Measurements from ENCODE around the gene TJP2. TPM values are rescaled to one million over a fixed set of nuclear protein-coding genes. Genes with fewer than 3 reads are reported as not detected.

Gene TJP2
- total RNA-seq, 1 donor from 2014 or later = 39.6 TPM

DNA sequence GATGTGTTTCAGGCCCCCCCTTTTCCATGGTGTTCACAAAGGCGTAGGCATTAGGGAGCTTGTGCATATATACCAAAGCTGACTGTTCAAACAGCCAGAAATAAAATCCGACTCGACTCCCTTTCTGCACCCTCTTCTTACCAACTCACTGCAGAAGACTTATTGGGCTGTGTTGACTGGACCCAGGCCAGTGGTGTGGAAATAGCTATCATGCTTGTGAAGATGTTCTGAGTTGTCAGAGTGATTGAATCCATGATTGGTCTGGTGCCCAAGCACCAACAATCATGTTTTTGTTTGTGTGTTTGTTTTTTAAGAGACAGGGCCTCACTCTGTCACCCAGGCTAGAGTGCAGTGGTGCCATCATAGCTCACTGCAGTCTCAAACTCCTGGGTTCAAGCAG lies 21.6 kb downstream of the TJP2 start:
- DNase-seq (ENCODE audit: low read depth) = no peak
- FAIRE-seq = no peak
- Histone ChIP-seq H3K27me3 (ENCODE audit: insufficient read depth, low read length) (no peaks in the 10 kb centered on the region), H3K9me3 (ENCODE audit: insufficient read depth, low read depth, low read length) (no peaks in the 10 kb centered on the region), H2AFZ (ENCODE audit: low read depth, low read length) (no peak overlapping the region), H3K9ac (ENCODE audit: low read length) (no peak overlapping the region), H3K27ac (ENCODE audit: low read depth, low read length) (no peak overlapping the region), H4K20me1 (ENCODE audit: insufficient read depth, low read length) (peaks cover 54% of the 10 kb centered on the region), H3K79me2 (ENCODE audit: insufficient read depth, low read length) (peaks cover 69% of the 10 kb centered on the region), H3K36me3 (ENCODE audit: insufficient read depth, low read length) (no peaks in the 10 kb centered on the region), H3K4me1 (ENCODE audit: insufficient read depth, low read length) (peaks cover 7% of the 10 kb centered on the region), H3K4me3 (ENCODE audit: insufficient read depth, low read depth, low read length) (no peak overlapping the region), H3K4me2 (ENCODE audit: low read length) (no peak overlapping the region)
- TF ChIP-seq, protein P1, sequence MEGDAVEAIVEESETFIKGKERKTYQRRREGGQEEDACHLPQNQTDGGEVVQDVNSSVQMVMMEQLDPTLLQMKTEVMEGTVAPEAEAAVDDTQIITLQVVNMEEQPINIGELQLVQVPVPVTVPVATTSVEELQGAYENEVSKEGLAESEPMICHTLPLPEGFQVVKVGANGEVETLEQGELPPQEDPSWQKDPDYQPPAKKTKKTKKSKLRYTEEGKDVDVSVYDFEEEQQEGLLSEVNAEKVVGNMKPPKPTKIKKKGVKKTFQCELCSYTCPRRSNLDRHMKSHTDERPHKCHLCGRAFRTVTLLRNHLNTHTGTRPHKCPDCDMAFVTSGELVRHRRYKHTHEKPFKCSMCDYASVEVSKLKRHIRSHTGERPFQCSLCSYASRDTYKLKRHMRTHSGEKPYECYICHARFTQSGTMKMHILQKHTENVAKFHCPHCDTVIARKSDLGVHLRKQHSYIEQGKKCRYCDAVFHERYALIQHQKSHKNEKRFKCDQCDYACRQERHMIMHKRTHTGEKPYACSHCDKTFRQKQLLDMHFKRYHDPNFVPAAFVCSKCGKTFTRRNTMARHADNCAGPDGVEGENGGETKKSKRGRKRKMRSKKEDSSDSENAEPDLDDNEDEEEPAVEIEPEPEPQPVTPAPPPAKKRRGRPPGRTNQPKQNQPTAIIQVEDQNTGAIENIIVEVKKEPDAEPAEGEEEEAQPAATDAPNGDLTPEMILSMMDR (IDR thresholded peaks at IDR 0.05; ENCODE audit: insufficient read depth, low read depth, low read length) = no peak
- TF ChIP-seq EZH2 (IDR thresholded peaks at IDR 0.05; ENCODE audit: insufficient read depth, low read length) = no peak
- H3K27ac Mint-ChIP-seq (ENCODE audit: unreplicated experiment) = no peak overlapping the region
- peaks cover 15% of the 10 kb centered on the region for H3K4me1 Mint-ChIP-seq (ENCODE audit: low read depth, unreplicated experiment)
- H3K27me3 Mint-ChIP-seq (ENCODE audit: low read depth, unreplicated experiment) = no peaks in the 10 kb centered on the region
- H3K4me3 Mint-ChIP-seq (ENCODE audit: unreplicated experiment) = no peak overlapping the region
- H3K9me3 Mint-ChIP-seq (ENCODE audit: unreplicated experiment) = no peaks in the 10 kb centered on the region
- H3K36me3 Mint-ChIP-seq (ENCODE audit: low read depth, unreplicated experiment) = no peaks in the 10 kb centered on the region

DNA sequence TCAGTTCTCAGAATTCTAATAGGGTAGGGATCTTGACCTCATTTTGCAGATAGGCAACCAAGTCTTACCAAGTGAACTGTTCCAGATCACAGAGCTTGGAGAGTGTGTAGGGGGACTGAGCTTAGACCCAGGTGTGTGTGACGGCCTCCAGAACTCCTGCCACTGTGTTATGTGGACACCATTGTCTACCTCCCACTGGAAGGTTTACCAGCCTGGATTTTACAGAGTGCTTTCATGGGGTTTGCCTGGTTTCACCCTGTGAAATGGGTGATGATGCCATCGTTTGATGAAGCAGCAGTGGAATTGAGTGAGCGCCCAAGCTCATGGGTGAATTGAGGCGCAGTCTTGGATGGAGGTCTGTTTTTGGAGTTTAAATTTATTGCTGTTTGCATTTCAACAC lies 23.6 kb downstream of the TJP2 start:
- H3K27ac Mint-ChIP-seq (ENCODE audit: unreplicated experiment) = no peak overlapping the region
- H2AFZ ChIP-seq (ENCODE audit: low read depth, low read length) = no peak overlapping the region
- H3K79me2 ChIP-seq (ENCODE audit: insufficient read depth, low read length) = peaks cover 71% of the 10 kb centered on the region
- H3K27ac ChIP-seq (ENCODE audit: low read depth, low read length) = no peak overlapping the region
- H3K4me1 ChIP-seq (ENCODE audit: insufficient read depth, low read length) = peaks cover 7% of the 10 kb centered on the region
- peaks cover 56% of the 10 kb centered on the region for H4K20me1 ChIP-seq (ENCODE audit: insufficient read depth, low read length)
- H3K4me2 ChIP-seq (ENCODE audit: low read length) = no peak overlapping the region
- no peaks in the 10 kb centered on the region for H3K9me3 Mint-ChIP-seq (ENCODE audit: unreplicated experiment)
- TF ChIP-seq, protein P1 (IDR thresholded peaks at IDR 0.05; ENCODE audit: insufficient read depth, low read depth, low read length) = no peak
- no peak for TF ChIP-seq EZH2 (IDR thresholded peaks at IDR 0.05; ENCODE audit: insufficient read depth, low read length)
- no peaks in the 10 kb centered on the region for H3K36me3 ChIP-seq (ENCODE audit: insufficient read depth, low read length)
- H3K9me3 ChIP-seq (ENCODE audit: insufficient read depth, low read depth, low read length) = no peaks in the 10 kb centered on the region
- no peak for DNase-seq (ENCODE audit: low read depth)
- no peaks in the 10 kb centered on the region for H3K27me3 Mint-ChIP-seq (ENCODE audit: low read depth, unreplicated experiment)
- FAIRE-seq = no peak
- H3K4me1 Mint-ChIP-seq (ENCODE audit: low read depth, unreplicated experiment) = peaks cover 11% of the 10 kb centered on the region
- H3K9ac ChIP-seq (ENCODE audit: low read length) = no peak overlapping the region
- no peak overlapping the region for H3K4me3 ChIP-seq (ENCODE audit: insufficient read depth, low read depth, low read length)
- no peaks in the 10 kb centered on the region for H3K27me3 ChIP-seq (ENCODE audit: insufficient read depth, low read length)
- H3K4me3 Mint-ChIP-seq (ENCODE audit: unreplicated experiment) = no peak overlapping the region
- H3K36me3 Mint-ChIP-seq (ENCODE audit: low read depth, unreplicated experiment) = no peaks in the 10 kb centered on the region

DNA sequence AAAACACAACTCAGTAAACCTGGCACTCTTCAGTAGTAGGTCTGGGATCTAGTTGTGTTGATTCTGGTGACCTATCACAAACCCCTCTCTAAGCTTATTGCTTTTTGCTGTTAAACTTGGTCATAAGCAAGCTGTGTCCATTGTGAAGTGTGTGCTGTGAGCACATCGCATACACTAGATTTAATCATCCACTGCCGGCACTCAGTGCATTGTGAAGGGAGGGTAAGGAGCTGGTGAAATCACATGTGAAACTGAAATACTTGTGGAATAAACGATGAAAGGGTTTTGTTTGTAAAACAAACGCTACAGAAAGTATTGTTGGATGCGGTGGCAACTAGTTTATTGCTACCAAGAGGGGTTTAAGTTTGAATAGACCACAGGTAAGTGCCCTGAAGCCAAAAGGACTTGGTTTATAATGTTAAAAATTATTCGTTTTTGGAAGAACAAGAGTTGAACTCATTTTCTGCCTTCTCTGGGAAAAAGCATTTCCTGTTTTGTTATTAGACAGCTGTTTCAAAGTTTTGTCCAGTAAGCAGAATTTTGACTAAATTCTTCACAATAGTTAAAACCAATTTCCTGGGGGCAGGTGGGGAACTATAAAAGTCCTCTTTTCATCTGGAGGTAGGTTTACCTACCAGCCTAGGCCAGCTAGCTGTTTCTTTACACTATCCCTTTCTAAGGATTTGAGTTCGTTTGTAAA lies 24.6 kb downstream of the TJP2 start:
- H3K4me3 Mint-ChIP-seq (ENCODE audit: unreplicated experiment) = no peak overlapping the region
- TF ChIP-seq, protein P1 (IDR thresholded peaks at IDR 0.05; ENCODE audit: insufficient read depth, low read depth, low read length) = no peak
- no peak for TF ChIP-seq EZH2 (IDR thresholded peaks at IDR 0.05; ENCODE audit: insufficient read depth, low read length)
- H3K4me2 ChIP-seq (ENCODE audit: low read length) = no peak overlapping the region
- FAIRE-seq = no peak
- no peak overlapping the region for H3K27ac Mint-ChIP-seq (ENCODE audit: unreplicated experiment)
- H3K36me3 ChIP-seq (ENCODE audit: insufficient read depth, low read length) = no peaks in the 10 kb centered on the region
- peaks cover 7% of the 10 kb centered on the region for H3K4me1 ChIP-seq (ENCODE audit: insufficient read depth, low read length)
- no peak overlapping the region for H3K9ac ChIP-seq (ENCODE audit: low read length)
- H2AFZ ChIP-seq (ENCODE audit: low read depth, low read length) = no peak overlapping the region
- H3K27ac ChIP-seq (ENCODE audit: low read depth, low read length) = no peak overlapping the region
- peaks cover 71% of the 10 kb centered on the region for H3K79me2 ChIP-seq (ENCODE audit: insufficient read depth, low read length)
- no peaks in the 10 kb centered on the region for H3K27me3 Mint-ChIP-seq (ENCODE audit: low read depth, unreplicated experiment)
- H3K9me3 Mint-ChIP-seq (ENCODE audit: unreplicated experiment) = no peaks in the 10 kb centered on the region
- peaks cover 48% of the 10 kb centered on the region for H4K20me1 ChIP-seq (ENCODE audit: insufficient read depth, low read length)
- DNase-seq (ENCODE audit: low read depth) = no peak
- no peaks in the 10 kb centered on the region for H3K27me3 ChIP-seq (ENCODE audit: insufficient read depth, low read length)
- H3K36me3 Mint-ChIP-seq (ENCODE audit: low read depth, unreplicated experiment) = no peaks in the 10 kb centered on the region
- peaks cover 9% of the 10 kb centered on the region for H3K4me1 Mint-ChIP-seq (ENCODE audit: low read depth, unreplicated experiment)
- H3K4me3 ChIP-seq (ENCODE audit: insufficient read depth, low read depth, low read length) = no peak overlapping the region
- no peaks in the 10 kb centered on the region for H3K9me3 ChIP-seq (ENCODE audit: insufficient read depth, low read depth, low read length)
